MM.1S (cell line): ENCODE data around the gene PM20D2.

ENCODE experiments used
- CTCF ChIP-seq: fragments of 300-600 bp; sonication (generic); IDR thresholded peaks from 2 replicates; pipeline ENCODE4 v1.5.1; 2016; ENCODE audit warnings: antibody characterized with exemption, low read length, mixed read lengths
- EZH2 ChIP-seq: fragments of 300-600 bp; sonication (generic); optimal IDR thresholded peaks from 2 replicates; pipeline ENCODE3; 2017; ENCODE audit warnings: low read depth, mild to moderate bottlenecking, antibody characterized with exemption, low read length, mixed read lengths

GRCh38 chr6:89146718-89147700, 1.2 kb downstream of the PM20D2 start:
- TF ChIP-seq CTCF = no peak
- TF ChIP-seq EZH2 = no peak
